Pancreas (tissue), 10 donors: ENCODE results near the gene LCA5L. TPM values are rescaled to one million over a fixed set of nuclear protein-coding genes. Genes with fewer than 3 reads are reported as not detected.

Experiments used
- ATAC-seq, 4 donors: fragments of 200-7000 bp; cut with Tn5 transposase; one replicate each; pipeline versions ENCODE4 v1.8.0 to v1.9.1; 2020; ENCODE audit warnings: mild to moderate bottlenecking in 4 of 4, moderate library complexity in 4 of 4
- DNase-seq, 6 donors: peaks; one replicate each; pipeline ENCODE4 v3.0.0-alpha.2; 2020
- FAIRE-seq: peaks from 2 replicates; lab custom pipeline; 2012; peaks lifted over from hg19 to GRCh38; lab: Jason Lieb, UNC
- H3K27ac ChIP-seq, 4 donors: fragments of 200-600 bp; sonication (generic); 1 replicate in 3 of 4; 2 replicates in 1 of 4; pipeline versions ENCODE4 v1.5.0 to v1.8.0; 2020
- H3K27me3 ChIP-seq, 4 donors: fragments of 200-600 bp; one replicate each; pipeline ENCODE4 v1.8.0; 2021
- H3K36me3 ChIP-seq, 3 donors: fragments of 200-600 bp; sonication (generic) in 1 of 3; one replicate each; pipeline versions ENCODE4 v1.5.0 to v1.8.0; 2020 to 2021
- H3K4me1 ChIP-seq, 3 donors: fragments of 200-600 bp; one replicate each; pipeline ENCODE4 v1.8.0; 2021
- H3K4me3 ChIP-seq, 4 donors: fragments of 200-600 bp; sonication (generic) in 2 of 4; one replicate each; pipeline versions ENCODE4 v1.5.0 to v1.8.0; 2020 to 2021
- H3K9me3 ChIP-seq, 4 donors: fragments of 200-600 bp; one replicate each; pipeline ENCODE4 v1.8.0; 2021
- CTCF ChIP-seq, 4 donors: fragments of 200-600 bp; sonication (generic) in 3 of 4; IDR thresholded peaks; one replicate each; pipeline versions ENCODE4 v1.5.0 to v1.8.0; 2021; ENCODE audit warnings: antibody characterized with exemption in 4 of 4
- WGBS, 2 donors: extraction: QIAGEN DNeasy Blood & Tissue Kit; methylation state at CpG; one replicate each; pipeline ENCODE4 v1.1.7; 2013; 5-methylcytosine and 5-hydroxymethylcytosine counted together
- intact Hi-C, 3 donors: fragments of 100-400 bp; cut with DNase I; formaldehyde crosslinking; loops; one replicate each; pipeline versions ENCODE4 v1.11.1 to v1.14.2; 2022
- polyA plus RNA-seq, 2 donors: library from polyadenylated mRNA; stranded (reverse); fragments of 200-250 nt; gene quantifications; one replicate each; pipeline ENCODE4 v1.2.3, GENCODE V29; 2013
- total RNA-seq, 6 donors: library from RNA; stranded (reverse); fragmentation: NEBNext Ultra II Directional in 4 of 6; extraction: Animal tissue kit (Norgen Biotek cat#: 25700) in 4 of 6; gene quantifications; one replicate each; pipeline versions ENCODE4 v1.2.1 to v1.2.4, GENCODE V29; 2021 to 2023
- donor health status: healthy with polysubstance abuse.
- donor health status: DM: no; HTN: no; CAD: no; lungs with moderate emphysema.
- donor health status: DM: no; HTN: no; CAD: no.
- donor health status: control.
- donor health status: control.
- donor health status: Bipolar disorder and iron deficiency.
- donor health status: DM: yes; HTN: yes; CAD: no.
- donor health status: DM: no; HTN: no; CAD: no.
- donor health status: DM: no; HTN: no; CAD: no.
- donor health status: DM: yes; HTN: yes; CAD: no.

The LCA5L gene
- total and polyA plus RNA-seq, 8 donors = 0.72 to 1.8 (median 1.3) TPM

GRCh38 chr21:39379986-39380891 lies 65.3 kb downstream of the LCA5L start:
- H3K9me3 ChIP-seq = no peaks in the 10 kb centered on the region
- H3K4me3 ChIP-seq = peak overlapping the region; percentile 54 to 69 (median 64)
- peak; percentile 97 to 99 (median 98) for ATAC-seq
- H3K27me3 ChIP-seq = no peaks in the 10 kb centered on the region
- peak; percentile 91 to 98 (median 94) for DNase-seq
- peak overlapping the region; percentile 75 to 92 (median 79) for H3K27ac ChIP-seq
- FAIRE-seq = no peak
- 0% methylated on average over 65 of the region's 65 CpGs for WGBS, 2 donors
- TF ChIP-seq CTCF (IDR thresholded peaks at IDR 0.05) = no peak
- peaks cover 0 to 8% (median 0%) of the 10 kb centered on the region in 3 donors for H3K4me1 ChIP-seq
- intact Hi-C loops = loop anchor here in 1 of 3 donors (10.0 kb wide), 1 partner anchor 65 kb away; the partner anchor contains the start of gene BRWD1
- H3K36me3 ChIP-seq = no peaks in the 10 kb centered on the region

DNA sequence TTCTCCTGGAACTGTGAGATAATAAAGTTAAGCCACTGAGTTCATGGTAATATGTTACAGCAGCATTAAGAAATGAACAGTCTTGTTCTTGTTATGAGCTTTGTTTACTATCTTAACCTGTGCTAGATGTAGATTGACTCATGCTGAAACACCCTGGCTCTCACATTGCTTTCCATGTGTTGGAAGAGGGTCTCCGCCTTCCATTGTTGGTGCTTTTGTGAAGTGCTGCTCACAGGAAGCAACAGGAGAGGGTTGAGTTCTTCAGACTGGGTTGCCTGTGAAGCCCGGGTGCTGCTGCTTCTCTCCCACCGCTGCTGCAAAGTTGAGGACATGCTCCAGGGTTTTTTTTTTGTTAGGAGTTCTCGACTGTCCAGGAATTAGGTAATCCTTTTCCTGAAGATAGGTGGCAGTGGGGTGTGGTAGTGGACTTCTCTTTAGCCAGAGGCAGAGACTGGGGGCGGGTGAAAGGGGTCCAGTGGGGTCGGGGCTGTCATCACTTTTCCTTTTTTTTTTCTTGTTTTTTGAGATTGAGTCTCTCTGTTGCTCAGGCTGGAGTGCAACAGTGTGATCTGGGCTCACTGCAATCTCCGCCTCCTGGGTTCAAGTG lies 68.0 kb downstream of the LCA5L start:
- WGBS, 2 donors = 66 to 69% methylated on average over 7 of the region's 7 CpGs
- intact Hi-C loops = no loop called here
- FAIRE-seq (no peak), DNase-seq (no peak), ATAC-seq (no peak)
- H3K27me3 ChIP-seq = no peaks in the 10 kb centered on the region
- no peaks in the 10 kb centered on the region for H3K36me3 ChIP-seq
- H3K4me3 ChIP-seq = no peak overlapping the region
- no peak overlapping the region for H3K27ac ChIP-seq
- H3K4me1 ChIP-seq = peaks cover 0 to 8% (median 0%) of the 10 kb centered on the region in 3 donors
- no peaks in the 10 kb centered on the region for H3K9me3 ChIP-seq
- no peak for TF ChIP-seq CTCF (IDR thresholded peaks at IDR 0.05)

DNA sequence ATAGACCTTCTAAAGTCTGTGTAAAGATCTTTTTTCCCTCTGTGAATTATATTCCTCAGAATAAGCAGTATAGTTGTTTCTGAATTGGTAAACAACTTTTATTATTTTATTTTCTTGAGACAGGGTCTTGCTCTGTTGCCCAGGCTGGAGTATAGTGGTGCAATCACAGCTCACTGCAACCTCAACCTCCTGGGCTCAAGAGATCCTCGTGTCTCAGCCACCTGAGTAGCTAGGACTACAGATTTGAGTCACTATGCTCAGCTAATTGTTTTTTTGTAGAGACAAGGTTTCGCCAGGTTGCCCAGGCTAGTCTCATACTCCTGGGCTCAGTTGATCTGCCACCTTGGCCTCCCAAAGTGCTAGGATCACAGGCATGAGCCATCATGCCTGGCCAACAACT lies 70.1 kb downstream of the LCA5L start:
- H3K9me3 ChIP-seq = no peaks in the 10 kb centered on the region
- no peak for ATAC-seq
- H3K36me3 ChIP-seq = no peaks in the 10 kb centered on the region
- H3K27me3 ChIP-seq = no peaks in the 10 kb centered on the region
- no peak for FAIRE-seq
- TF ChIP-seq CTCF (IDR thresholded peaks at IDR 0.05) = no peak
- intact Hi-C loops = no loop called here
- 82 to 95% methylated on average over 2 of the region's 2 CpGs for WGBS, 2 donors
- no peak overlapping the region for H3K4me3 ChIP-seq
- no peak overlapping the region for H3K27ac ChIP-seq
- H3K4me1 ChIP-seq = no peaks in the 10 kb centered on the region
- no peak for DNase-seq

DNA sequence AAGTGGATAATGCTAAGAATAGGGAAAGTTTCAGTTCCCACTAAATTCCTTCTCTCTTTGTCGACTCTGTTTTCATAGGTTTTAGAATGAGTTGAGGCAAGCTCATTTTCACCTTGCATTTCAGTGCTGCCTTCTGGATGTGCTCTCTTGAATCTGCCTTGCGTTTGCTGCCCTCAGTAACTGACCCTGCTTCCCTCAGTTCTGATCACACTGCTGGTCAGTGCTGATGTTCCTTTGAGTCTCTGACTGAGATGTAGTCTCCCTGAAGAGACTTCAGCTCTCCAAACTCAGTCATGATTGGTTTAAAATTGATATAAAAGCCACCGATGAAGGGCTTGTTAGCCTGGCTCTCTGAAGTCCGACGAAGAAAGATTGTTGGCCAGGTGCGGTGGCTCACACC lies 71.5 kb downstream of the LCA5L start:
- no peak for ATAC-seq
- Histone ChIP-seq H3K4me1 (no peaks in the 10 kb centered on the region), H3K9me3 (no peaks in the 10 kb centered on the region), H3K4me3 (no peak overlapping the region), H3K27ac (no peak overlapping the region), H3K27me3 (no peaks in the 10 kb centered on the region), H3K36me3 (no peaks in the 10 kb centered on the region)
- intact Hi-C loops = no loop called here
- TF ChIP-seq CTCF (IDR thresholded peaks at IDR 0.05) = no peak
- no peak for DNase-seq
- no peak for FAIRE-seq
- 64 to 65% methylated on average over 6 of the region's 6 CpGs for WGBS, 2 donors
